HG02763 (cell line): ENCODE data around the gene CTSH.
"Not testable (repeated sequence)": the region's sequence is repeated elsewhere in the genome, so short reads cannot be mapped to it uniquely, and the experiment has no call there.

Source experiments
- ATAC-seq: cut with Tn5 transposase; IDR thresholded peaks from one replicate; pipeline ENCODE4 v1.9.1; 2021; ENCODE audit warnings: mild to moderate bottlenecking, moderate library complexity; ENCODE audit not compliant: unreplicated experiment

CTSH gene

DNA sequence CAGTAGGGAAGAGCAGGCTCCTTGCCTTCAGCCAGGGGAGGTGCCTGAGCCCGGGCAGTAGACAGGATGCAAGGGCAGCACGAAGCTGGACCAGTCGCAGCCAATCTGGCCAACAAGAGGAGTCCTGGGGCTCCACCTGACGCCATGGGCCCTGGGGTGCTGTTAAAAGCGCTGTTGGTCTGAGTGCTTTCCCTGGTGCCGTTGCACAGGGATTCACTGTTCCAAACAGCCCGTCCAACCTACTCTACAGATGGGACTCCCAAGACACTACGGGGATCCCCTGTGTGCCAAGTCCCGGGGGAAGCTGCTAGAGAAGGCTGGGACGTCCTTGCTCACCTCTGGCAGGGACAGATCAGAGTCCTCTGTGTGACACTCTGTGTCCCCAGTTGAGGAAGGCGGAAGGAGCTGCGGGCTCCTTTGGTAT lies 632 bp downstream of the CTSH start:
- peak; percentile 16 for ATAC-seq

GRCh38 chr15:78943692-78944091 lies 1.2 kb downstream of the CTSH start:
- ATAC-seq = no peak

- no peak for ATAC-seq
Measured at GRCh38 chr15:78942741-78943140, 2.1 kb downstream of the CTSH start.

DNA sequence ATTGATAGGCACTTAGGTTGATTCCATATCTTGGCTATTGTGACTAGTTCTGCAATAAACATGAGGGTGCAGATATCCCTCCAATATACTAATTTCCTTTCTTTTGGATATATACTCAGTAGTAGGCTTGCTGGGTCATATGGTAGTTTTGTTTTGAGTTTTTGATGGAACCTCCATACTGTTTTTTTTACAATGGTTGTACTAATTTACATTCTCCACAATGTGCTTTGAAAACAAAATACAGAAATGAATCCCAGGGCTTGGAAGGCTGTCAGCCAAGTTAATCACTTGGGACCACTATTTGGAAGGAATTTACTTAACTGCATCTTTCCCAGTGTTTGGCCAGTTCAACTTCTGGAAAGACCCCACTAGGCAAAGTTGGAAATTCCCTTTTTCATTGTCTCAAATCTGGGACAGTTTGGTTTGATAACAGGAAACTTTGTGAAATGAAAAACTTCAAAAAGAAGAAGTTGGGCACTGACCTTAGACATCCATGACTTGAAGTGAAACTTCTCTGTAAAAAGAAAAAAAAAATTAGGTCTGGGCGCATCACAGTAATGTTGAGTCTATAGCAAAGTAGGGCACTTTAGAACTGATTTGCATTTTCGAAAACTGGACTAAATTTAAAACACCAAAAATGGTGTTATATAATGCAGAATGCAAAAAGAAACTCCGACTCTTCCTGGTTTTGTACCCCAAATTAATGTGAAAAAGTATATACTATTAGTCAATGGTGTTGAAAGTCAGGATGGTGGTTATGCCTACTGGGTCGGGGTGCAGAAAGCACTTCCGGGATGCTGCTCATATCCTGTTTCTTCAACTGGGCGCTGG lies 6.0 kb downstream of the CTSH start:
- peak; percentile 55 for ATAC-seq

DNA sequence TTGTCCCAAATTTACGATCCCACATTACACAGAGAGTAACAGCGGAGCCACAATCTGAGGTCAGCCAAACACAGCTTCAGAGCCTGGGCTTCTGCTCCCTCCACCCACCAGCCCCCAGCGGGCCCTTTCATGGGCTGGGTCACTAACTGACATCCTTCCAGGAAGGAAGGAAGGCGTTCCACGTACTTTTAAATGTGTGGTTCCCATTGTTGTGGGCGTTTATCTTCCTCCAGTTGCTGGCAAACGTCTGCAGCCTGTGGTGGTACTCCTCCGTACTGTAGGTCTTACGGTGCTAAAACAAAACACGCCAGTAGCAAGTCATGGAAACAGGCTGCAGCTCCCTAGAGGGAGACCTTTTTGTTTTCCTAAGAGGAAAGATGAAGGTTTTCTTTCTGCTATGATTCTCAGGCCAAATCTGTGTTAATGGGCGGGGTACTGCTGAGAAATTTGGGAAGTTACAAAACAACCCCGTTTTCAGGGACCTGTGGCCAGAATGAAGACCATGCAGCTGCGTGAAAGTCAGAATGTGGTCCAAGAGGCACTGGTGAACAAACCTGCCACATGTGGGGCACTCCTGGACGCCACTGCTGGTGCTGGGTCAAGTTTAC lies 7.6 kb downstream of the CTSH start:
- ATAC-seq = no peak

GRCh38 chr15:78934655-78935023 lies 10.2 kb downstream of the CTSH start:
- no peak for ATAC-seq

GRCh38 chr15:78933823-78934654 lies 10.8 kb downstream of the CTSH start:
- ATAC-seq = no peak

DNA sequence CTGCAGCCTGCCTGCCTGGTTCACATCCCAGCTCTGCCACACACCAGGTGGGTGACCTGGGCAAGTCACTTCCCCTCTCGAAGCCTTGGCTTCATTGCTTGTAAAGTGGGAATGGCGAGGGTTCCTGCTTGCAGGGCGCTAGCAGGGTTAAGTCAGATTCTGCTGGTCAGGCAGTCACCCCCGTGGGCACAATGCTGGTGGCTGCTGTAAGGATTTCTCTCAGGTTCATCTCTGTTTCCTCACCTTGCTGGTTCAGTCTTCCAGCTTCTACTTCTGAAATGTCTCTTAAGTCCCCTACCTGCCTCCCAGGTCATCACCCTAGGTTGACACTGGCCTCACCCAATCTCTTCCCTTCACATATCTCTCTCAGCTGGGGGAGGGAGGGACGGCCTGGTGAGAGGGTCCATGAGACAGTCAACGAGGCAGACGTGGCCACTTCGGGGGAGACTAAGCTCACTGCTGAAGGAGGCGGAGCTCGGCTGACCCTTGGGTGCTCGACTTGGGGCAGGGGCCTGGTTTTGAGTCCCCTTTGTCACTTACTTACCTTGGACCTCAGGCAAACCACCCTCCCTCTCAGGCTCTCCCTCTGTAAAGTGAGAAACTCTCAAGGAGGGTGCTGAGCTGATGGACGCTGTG lies 11.5 kb downstream of the CTSH start:
- ATAC-seq = no peak

DNA sequence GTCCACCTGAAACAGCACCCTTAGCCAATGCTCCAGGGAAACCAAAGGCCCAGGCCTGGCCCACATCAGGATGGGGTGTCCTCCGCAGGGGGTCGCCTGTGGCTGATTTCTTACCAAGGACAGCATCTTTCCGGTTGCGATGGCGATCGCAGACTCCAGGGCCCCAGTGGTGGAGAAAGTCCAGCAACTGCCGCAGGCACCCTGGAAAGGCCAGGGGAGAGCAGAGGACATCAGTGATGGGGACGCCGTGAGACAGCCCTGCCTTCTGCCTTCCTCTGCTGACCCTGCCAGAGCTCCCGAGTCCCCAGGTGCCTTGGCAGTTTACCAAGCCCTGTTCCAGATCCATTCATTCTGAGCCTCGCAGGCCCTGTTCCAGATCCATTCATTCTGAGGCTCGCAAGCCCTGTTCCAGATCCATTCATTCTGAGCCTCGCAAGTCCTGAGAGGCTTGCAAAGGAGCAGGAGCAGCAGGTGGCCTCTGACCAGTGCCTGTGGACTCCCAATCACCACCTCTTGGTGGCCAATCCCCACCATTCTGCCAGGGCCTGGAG lies 12.5 kb downstream of the CTSH start:
- ATAC-seq = no peak

DNA sequence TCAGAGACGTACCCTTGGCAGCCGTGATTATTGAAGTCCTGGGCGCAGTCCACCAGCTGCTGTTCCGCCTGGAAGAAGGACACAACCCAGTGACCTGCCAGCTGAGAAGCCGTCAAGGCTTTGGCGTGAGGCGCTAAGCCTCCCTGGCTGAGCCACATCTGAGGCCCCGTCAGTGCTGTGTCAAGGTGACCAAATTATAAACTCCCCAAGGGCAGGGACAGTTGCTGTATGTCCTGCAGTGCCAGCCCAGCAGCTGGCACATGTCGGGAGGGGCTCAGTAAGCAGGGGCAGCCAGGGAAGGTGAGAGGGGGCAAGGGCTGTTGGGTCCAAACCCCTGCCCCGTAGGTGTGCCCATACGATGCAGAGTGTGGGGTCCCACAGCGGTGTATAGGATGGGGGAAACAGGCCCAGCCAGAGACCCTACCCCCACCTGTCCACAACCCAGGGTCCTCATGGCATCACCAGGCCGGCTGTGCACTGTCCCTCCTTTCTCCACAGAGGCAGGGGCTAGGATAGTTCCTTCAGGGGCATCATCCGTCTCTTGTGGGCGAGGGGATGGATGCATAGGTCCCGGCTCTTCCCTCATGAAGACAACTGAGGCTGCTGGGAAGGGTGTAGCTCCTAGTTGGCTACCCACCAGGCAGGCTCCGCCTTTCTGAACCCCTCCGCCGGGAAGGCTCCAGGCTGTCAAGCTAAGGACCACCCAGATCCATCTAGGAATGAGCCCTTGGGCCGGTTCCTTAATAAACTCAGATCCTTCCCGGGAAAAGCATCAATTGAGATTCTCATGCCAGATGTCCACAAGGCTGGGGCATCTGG lies 13.2 kb downstream of the CTSH start:
- ATAC-seq = no peak

- no peak for ATAC-seq
Measured at GRCh38 chr15:78930577-78931388, 14.1 kb downstream of the CTSH start.

GRCh38 chr15:78929536-78930264 lies 15.1 kb downstream of the CTSH start:
- ATAC-seq = no peak

- no peak for ATAC-seq
Measured at GRCh38 chr15:78928616-78929093, 16.2 kb downstream of the CTSH start.

GRCh38 chr15:78928176-78928575 lies 16.7 kb downstream of the CTSH start:
- not testable (repeated sequence) for ATAC-seq

- no peak for ATAC-seq
Measured at GRCh38 chr15:78927077-78927790, 17.6 kb downstream of the CTSH start.

- ATAC-seq = no peak
Measured at GRCh38 chr15:78925956-78926743, 18.7 kb downstream of the CTSH start.

DNA sequence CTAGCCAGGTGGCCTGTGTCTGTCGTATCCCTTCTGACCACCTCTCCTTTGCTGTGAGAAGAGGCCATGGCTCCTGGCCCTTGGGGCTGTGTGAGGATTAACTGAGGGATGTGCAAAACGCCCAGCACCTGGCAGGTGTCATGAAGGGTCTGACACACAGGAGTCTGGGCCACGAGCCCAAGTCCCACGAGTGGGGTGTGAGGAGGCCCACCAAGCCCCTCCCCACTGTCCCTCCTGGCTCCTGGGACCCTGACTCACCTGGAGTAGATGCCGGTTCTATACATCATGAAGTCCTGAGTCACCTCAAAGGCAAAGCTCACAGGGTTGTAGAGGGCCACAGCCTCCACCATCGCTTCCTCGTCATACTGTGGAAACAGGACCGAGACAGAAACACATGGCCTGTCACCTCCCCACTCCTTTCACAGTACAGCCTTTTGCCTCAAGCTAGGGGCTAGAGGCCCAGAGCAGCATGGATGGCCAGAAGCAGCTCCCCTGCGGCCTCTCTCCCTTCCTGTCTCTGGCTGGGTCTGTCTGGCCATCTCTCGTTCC lies 19.7 kb downstream of the CTSH start:
- no peak for ATAC-seq
